Activated B cell treated with CpG ODN at 0.5 μM for 24 hours (primary cell): ENCODE results near the gene ZER1. TPM values are rescaled to one million over a fixed set of nuclear protein-coding genes. Genes with fewer than 3 reads are reported as not detected.

Experiments used
- ATAC-seq: fragments of 200-7000 bp; cut with Tn5 transposase; one replicate; pipeline ENCODE4 v1.10.0; 2021; ENCODE audit warnings: low read depth, mild to moderate bottlenecking, moderate library complexity
- CTCF ChIA-PET: fragments of 350-600 bp; sonication (Branson Sonifier 250); formaldehyde crosslinking; loops from one replicate; lab custom pipeline; 2021; ENCODE audit warnings: antibody characterized with exemption; lab: Charles Lee
- POLR2A ChIA-PET: fragments of 350-600 bp; sonication (Branson Sonifier 250); formaldehyde crosslinking; loops from one replicate; lab custom pipeline; 2021; ENCODE audit warnings: antibody characterized with exemption; lab: Charles Lee
- DNase-seq: peaks from one replicate; pipeline ENCODE4 v3.0.0; 2022
- H3K27ac Mint-ChIP-seq: one replicate; pipeline ENCODE4 v1.8.0; 2020; ENCODE audit warnings: mixed read lengths
- H3K27me3 Mint-ChIP-seq: one replicate; pipeline ENCODE4 v1.8.0; 2021; ENCODE audit warnings: mixed read lengths
- H3K36me3 Mint-ChIP-seq: one replicate; pipeline ENCODE4 v1.8.0; 2021; ENCODE audit warnings: low read depth, mixed read lengths
- H3K4me1 Mint-ChIP-seq: one replicate; pipeline ENCODE4 v1.8.0; 2021; ENCODE audit warnings: mixed read lengths
- H3K4me3 Mint-ChIP-seq: one replicate; pipeline ENCODE4 v1.8.0; 2020; ENCODE audit warnings: mild to moderate bottlenecking, mixed read lengths
- H3K9me3 Mint-ChIP-seq: one replicate; pipeline ENCODE4 v1.8.0; 2020; ENCODE audit warnings: mixed read lengths
- CTCF ChIP-seq: fragments of 200-600 bp; IDR thresholded peaks from one replicate; pipeline ENCODE4 v1.8.0; 2022; ENCODE audit warnings: antibody characterized with exemption, mild to moderate bottlenecking
- intact Hi-C: fragments of 100-400 bp; cut with micrococcal nuclease; formaldehyde crosslinking; loops from one replicate; pipeline ENCODE4 v1.15.1; 2024
- total RNA-seq: library from RNA; stranded (reverse); gene quantifications from 2 replicates; pipeline ENCODE4 v1.2.3, GENCODE V29; 2022

Gene ZER1
- total RNA-seq, 1 donor from 2014 or later: 26.0 TPM

DNA sequence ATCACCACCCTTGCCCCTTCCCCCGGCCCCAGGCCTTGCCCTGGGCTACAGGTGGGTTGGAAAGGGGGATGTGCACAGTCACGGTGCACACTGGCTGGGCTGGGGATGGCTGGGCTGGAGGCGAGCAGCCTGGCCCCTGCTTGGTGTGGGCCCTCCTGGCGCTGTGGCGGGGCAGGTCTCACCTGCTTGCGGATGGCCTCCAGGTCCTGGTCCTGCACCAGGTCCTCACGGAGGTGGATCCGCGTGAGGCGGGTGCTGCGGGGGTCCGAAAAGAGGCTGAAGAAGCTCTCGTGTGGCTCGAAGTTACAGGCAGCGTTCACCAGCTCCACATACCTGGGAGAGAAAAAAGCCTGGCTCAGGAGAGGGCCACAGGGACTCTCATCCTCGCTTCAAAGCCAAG is 18.1 kb downstream of the ZER1 start:
- Mint-ChIP-seq H3K27ac (no peak overlapping the region), H3K9me3 (no peaks in the 10 kb centered on the region), H3K4me3 (no peak overlapping the region), H3K27me3 (no peaks in the 10 kb centered on the region), H3K36me3 (peaks cover 30% of the 10 kb centered on the region), H3K4me1 (no peaks in the 10 kb centered on the region)
- no peak for TF ChIP-seq CTCF
- CTCF ChIA-PET: no interaction called here
- intact Hi-C loops: no loop called here
- ATAC-seq (no peak), DNase-seq (no peak)
- POLR2A ChIA-PET: no interaction called here

DNA sequence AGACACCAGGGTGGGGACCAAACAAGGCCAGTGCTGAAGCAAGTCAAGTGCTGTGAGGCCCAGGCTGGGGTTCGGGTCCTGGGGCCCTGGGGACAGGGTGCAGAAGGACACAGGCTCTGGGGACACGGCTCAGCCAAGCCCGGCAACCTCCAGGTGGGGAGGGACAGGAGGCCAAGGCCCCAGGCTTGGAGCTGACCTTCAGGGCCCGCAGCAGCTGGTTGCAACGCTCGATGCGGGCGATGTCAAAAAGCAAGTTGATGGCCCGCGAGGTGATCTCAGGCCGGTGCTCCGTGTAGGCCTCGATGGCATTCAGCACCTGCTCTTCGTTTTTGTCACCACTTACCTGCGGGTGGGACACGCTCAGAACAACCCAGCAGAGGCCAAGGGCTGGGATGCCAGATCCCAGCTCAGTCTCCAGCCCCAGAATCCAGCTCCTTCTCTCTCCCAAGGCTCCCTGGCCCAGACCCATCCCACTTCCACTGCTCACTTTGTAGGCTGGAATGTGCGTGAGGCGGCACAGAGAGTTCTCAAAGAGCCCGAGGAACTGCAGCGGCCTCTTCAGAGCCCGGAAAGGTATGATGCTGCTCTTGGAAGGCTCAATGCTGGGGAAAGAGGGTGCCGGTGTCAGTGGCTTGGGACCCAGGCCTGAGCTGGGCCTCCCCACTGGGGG is 20.7 kb downstream of the ZER1 start:
- DNase-seq (no peak), ATAC-seq (no peak)
- Mint-ChIP-seq H3K36me3 (peaks cover 35% of the 10 kb centered on the region), H3K9me3 (no peaks in the 10 kb centered on the region), H3K4me3 (no peak overlapping the region), H3K4me1 (no peaks in the 10 kb centered on the region), H3K27me3 (no peaks in the 10 kb centered on the region), H3K27ac (no peak overlapping the region)
- ChIA-PET CTCF (no interaction called here), POLR2A (no interaction called here)
- TF ChIP-seq CTCF: no peak
- intact Hi-C loops: no loop called here

DNA sequence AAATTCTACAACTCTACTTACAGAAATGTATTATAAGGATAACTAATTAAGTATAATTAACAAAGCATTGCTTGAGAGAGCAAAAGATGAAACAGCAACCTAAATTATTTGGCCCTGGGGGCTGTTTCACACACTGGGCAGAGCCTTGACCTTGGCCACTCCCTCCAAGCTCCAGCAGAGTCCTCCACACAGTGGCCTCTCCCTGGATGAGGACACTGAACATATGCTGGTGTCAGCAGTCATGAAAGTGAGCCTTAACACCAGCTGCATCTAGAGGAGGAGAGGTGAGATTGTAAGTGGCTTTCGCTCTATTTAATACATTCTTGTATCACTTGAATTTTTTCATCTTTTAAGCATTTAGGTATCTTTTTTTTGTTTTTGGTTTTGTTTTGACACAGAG is 24.5 kb downstream of the ZER1 start:
- H3K9me3 Mint-ChIP-seq: no peaks in the 10 kb centered on the region
- no peak overlapping the region for H3K27ac Mint-ChIP-seq
- intact Hi-C loops: no loop called here
- H3K4me1 Mint-ChIP-seq: no peaks in the 10 kb centered on the region
- POLR2A ChIA-PET: interaction anchor here (0.5 kb wide), 1 partner anchor 395 kb away, joined by 6 read pairs; no protein-coding TSS in a partner anchor
- no peak for TF ChIP-seq CTCF
- peaks cover 26% of the 10 kb centered on the region for H3K36me3 Mint-ChIP-seq
- CTCF ChIA-PET: no interaction called here
- no peak overlapping the region for H3K4me3 Mint-ChIP-seq
- ATAC-seq (no peak), DNase-seq (no peak)
- H3K27me3 Mint-ChIP-seq: no peaks in the 10 kb centered on the region

DNA sequence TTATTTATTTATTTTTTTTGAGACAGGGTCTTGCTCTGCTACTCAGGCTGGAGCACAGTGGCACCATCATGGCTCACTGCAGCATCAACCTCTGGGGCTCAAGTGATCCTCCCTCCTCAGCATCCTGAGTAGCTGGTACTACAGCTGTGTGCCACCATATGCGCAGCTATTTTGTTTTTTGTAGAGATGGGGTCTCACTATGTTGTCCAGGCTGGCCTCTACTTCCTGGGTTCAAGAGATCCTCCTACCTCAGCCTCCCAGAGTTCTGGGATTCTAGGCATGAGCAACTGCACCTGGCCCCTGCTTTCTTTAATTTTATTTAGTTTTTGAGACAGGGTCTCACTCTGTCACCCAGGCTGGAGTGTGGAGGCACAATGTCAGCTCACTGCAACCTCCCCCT is 28.3 kb downstream of the ZER1 start:
- H3K4me1 Mint-ChIP-seq: no peaks in the 10 kb centered on the region
- H3K27me3 Mint-ChIP-seq: no peaks in the 10 kb centered on the region
- no peak for TF ChIP-seq CTCF
- CTCF ChIA-PET: no interaction called here
- no peak for DNase-seq
- H3K36me3 Mint-ChIP-seq: peaks cover 30% of the 10 kb centered on the region
- no peaks in the 10 kb centered on the region for H3K9me3 Mint-ChIP-seq
- POLR2A ChIA-PET: interaction anchor here (0.6 kb wide), 1 partner anchor 73 kb away, joined by 12 read pairs; no protein-coding TSS in a partner anchor
- H3K4me3 Mint-ChIP-seq: no peak overlapping the region
- ATAC-seq: no peak
- no peak overlapping the region for H3K27ac Mint-ChIP-seq
- intact Hi-C loops: no loop called here

- no peak overlapping the region for H3K27ac Mint-ChIP-seq
- peaks cover 33% of the 10 kb centered on the region for H3K36me3 Mint-ChIP-seq
- POLR2A ChIA-PET: no interaction called here
- ATAC-seq (no peak), DNase-seq (no peak)
- TF ChIP-seq CTCF: no peak
- intact Hi-C loops: no loop called here
- no peaks in the 10 kb centered on the region for H3K27me3 Mint-ChIP-seq
- CTCF ChIA-PET: no interaction called here
- H3K4me1 Mint-ChIP-seq: no peaks in the 10 kb centered on the region
- no peak overlapping the region for H3K4me3 Mint-ChIP-seq
- H3K9me3 Mint-ChIP-seq: no peaks in the 10 kb centered on the region
These were observed 29.3 kb downstream of the ZER1 start for GRCh38 chr9:128742401-128742800.
